T-cell (primary cell): ENCODE data around the gene ACTN2. TPM values are rescaled to one million over a fixed set of nuclear protein-coding genes. Genes with fewer than 3 reads are reported as not detected.

Experiments
- total RNA-seq, 35 experiments: library from RNA in 6 of 35; stranded (reverse) in 6 of 35; fragments of 120-200 nt in 1 of 35; gene quantifications; one replicate each; pipeline versions ENCODE4 v1.2.1 to v1.2.4 and lab custom pipeline; 2013 to 2026

ACTN2 gene
- total RNA-seq, 5 donors from 2014 or later (not counting 1 experiment from before 2014, with no cell fraction given) = 0.26 TPM; not detected in 4

Other genes with a start within 250 kb of the ACTN2 start
- 100 to 1,000 TPM; 106 to 147 (median 124) TPM for gene LGALS8, start 162.5 kb upstream of the ACTN2 start, total RNA-seq
- 10 to 100 TPM; 42.3 to 49.8 (median 46.9) TPM for gene HEATR1, start 82.0 kb upstream of the ACTN2 start, total RNA-seq
- 10 to 100 TPM; 49.8 to 61.5 (median 56.1) TPM for gene MTR, start 108.8 kb downstream of the ACTN2 start, total RNA-seq